HCT116 (cell line): ENCODE measurements around the gene COG5. TPM values are rescaled to one million over a fixed set of nuclear protein-coding genes. Genes with fewer than 3 reads are reported as not detected.

Experiments used
- ATAC-seq: fragments of 200-7000 bp; cut with Tn5 transposase; 2 replicates; pipeline ENCODE4 v1.9.1; 2020; ENCODE audit warnings: mild to moderate bottlenecking, moderate library complexity
- BruUV-seq: library from RNA; stranded (reverse); fragments of 400-500 nt; replicated peaks from 2 replicates; lab custom pipeline; 2021; lab: Mats Ljungman, UMichigan
- CTCF ChIA-PET: fragments of 300-600 bp; sonication (Branson Sonifier 250); formaldehyde crosslinking; loops from one replicate; lab custom pipeline; 2021; ENCODE audit warnings: antibody characterized with exemption; lab: Charles Lee
- POLR2A ChIA-PET: fragments of 300-600, 350-600 bp; sonication (Branson Sonifier 250); formaldehyde crosslinking; loops from one replicate; lab custom pipeline; 2021; ENCODE audit warnings: antibody characterized with exemption; lab: Charles Lee
- RAD21 ChIA-PET, 2 experiments: fragments of 300-600 bp; sonication (Branson Sonifier 250); formaldehyde crosslinking; loops; one replicate each; lab custom pipeline; 2023; ENCODE audit warnings: low total read pairs in 2 of 2; ENCODE audit not compliant: uncharacterized antibody in 2 of 2, unreplicated experiment in 2 of 2, low non-redundant PET in 1 of 2; lab: Charles Lee
- DNase-seq: peaks from one replicate; pipeline ENCODE4 v3.0.0-alpha.2; 2010; ENCODE audit warnings: low read depth, low spot score
- H2AFZ ChIP-seq: fragments of 200-600 bp; shearing (Covaris generic), sonication (generic); 2 replicates; pipeline ENCODE4 v1.6.1; 2017; ENCODE audit warnings: low read depth, mixed run types, mixed read lengths, antibody characterized with exemption, low read length; ENCODE audit not compliant: poor library complexity, severe bottlenecking
- H3K27ac ChIP-seq: 2 replicates; pipeline ENCODE4 v1.5.1; 2012; ENCODE audit warnings: low read depth, low read length
- H3K27me3 ChIP-seq: fragments of 200-600 bp; sonication (generic); 2 replicates; pipeline ENCODE4 v1.6.1; 2016; ENCODE audit warnings: mixed run types, low read length, mixed read lengths; ENCODE audit not compliant: insufficient read depth
- H3K36me3 ChIP-seq, 2 experiments: fragments of 200-500 bp in 1 of 2; fragments of 200-600 bp in 1 of 2; sonication (Bioruptor generic) in 1 of 2; sonication (generic) in 1 of 2; 2 replicates each; pipeline versions ENCODE4 v1.5.1 to v1.6.1; 2014 to 2016; ENCODE audit warnings: low read length in 2 of 2, inconsistent platforms in 1 of 2, mixed read lengths in 1 of 2, mixed run types in 1 of 2; ENCODE audit not compliant: insufficient read depth in 2 of 2, control insufficient read depth in 1 of 2
- H3K4me1 ChIP-seq, 2 experiments: fragments of 200-600 bp in 1 of 2; sonication (generic) in 1 of 2; 2 replicates each; pipeline versions ENCODE4 v1.5.1 to v1.6.1; 2012 to 2017; ENCODE audit warnings: low read length in 2 of 2, inconsistent platforms in 1 of 2, mild to moderate bottlenecking in 1 of 2, mixed read lengths in 1 of 2, mixed run types in 1 of 2, moderate library complexity in 1 of 2; ENCODE audit not compliant: insufficient read depth in 2 of 2, control insufficient read depth in 1 of 2
- H3K4me2 ChIP-seq: fragments of 200-600 bp; sonication (generic); 2 replicates; pipeline ENCODE4 v1.6.1; 2017; ENCODE audit warnings: mixed run types, low read length, mixed read lengths
- H3K4me3 ChIP-seq, 2 experiments: fragments of 200-600 bp in 1 of 2; sonication (generic) in 1 of 2; replicated peaks in 1 of 2; 2 replicates each; pipeline ENCODE4 v1.5.1; 2011 to 2016; ENCODE audit warnings: low read length in 2 of 2, control low read depth in 1 of 2, low read depth in 1 of 2, mild to moderate bottlenecking in 1 of 2, mixed read lengths in 1 of 2, mixed run types in 1 of 2
- H3K79me2 ChIP-seq: fragments of 200-600 bp; sonication (generic); 2 replicates; pipeline ENCODE4 v1.6.1; 2017; ENCODE audit warnings: mild to moderate bottlenecking, mixed run types, low read length, moderate library complexity, mixed read lengths; ENCODE audit not compliant: insufficient read depth
- H3K9ac ChIP-seq: fragments of 200-600 bp; sonication (generic); 2 replicates; pipeline ENCODE4 v1.6.1; 2016; ENCODE audit warnings: low read length, mixed read lengths
- H3K9me2 ChIP-seq: fragments of 200-600 bp; sonication (generic), shearing (Covaris generic); 2 replicates; pipeline ENCODE4 v1.6.1; 2017; ENCODE audit warnings: mixed run types, mild to moderate bottlenecking, moderate library complexity; ENCODE audit not compliant: insufficient read depth
- H3K9me3 ChIP-seq, 2 experiments: fragments of 200-500 bp in 1 of 2; fragments of 200-600 bp in 1 of 2; sonication (Bioruptor generic) in 1 of 2; sonication (generic) in 1 of 2; 2 replicates each; pipeline ENCODE4 v1.6.1; 2014 to 2017; ENCODE audit warnings: low read length in 2 of 2, mixed read lengths in 2 of 2, inconsistent platforms in 1 of 2, low read depth in 1 of 2, mild to moderate bottlenecking in 1 of 2, mixed run types in 1 of 2, moderate library complexity in 1 of 2; ENCODE audit not compliant: control insufficient read depth in 1 of 2, insufficient read depth in 1 of 2
- H4K20me1 ChIP-seq: fragments of 200-600 bp; sonication (generic), shearing (Covaris generic); 2 replicates; pipeline ENCODE4 v1.6.1; 2017; ENCODE audit warnings: mixed run types, mild to moderate bottlenecking, moderate library complexity; ENCODE audit not compliant: insufficient read depth
- CBX3 ChIP-seq: IDR thresholded peaks from 2 replicates; pipeline ENCODE4 v1.6.1; 2012; ENCODE audit warnings: low read depth
- CEBPB ChIP-seq: IDR thresholded peaks from 2 replicates; pipeline ENCODE4 v1.6.1; 2012; ENCODE audit warnings: low read depth
- EGR1 ChIP-seq: IDR thresholded peaks from 2 replicates; pipeline ENCODE4 v1.6.1; 2012; ENCODE audit warnings: low read depth
- POLR2A ChIP-seq: IDR thresholded peaks from 2 replicates; pipeline ENCODE4 v1.7.0; 2011; ENCODE audit warnings: borderline replicate concordance; ENCODE audit not compliant: insufficient read depth, insufficient read length; ENCODE audit errors: extremely low read depth
- POLR2AphosphoS5 ChIP-seq: IDR thresholded peaks from 2 replicates; pipeline ENCODE4 v1.6.1; 2011; ENCODE audit warnings: mild to moderate bottlenecking, low read depth, low read length, moderate library complexity
- intact Hi-C: fragments of 100-400 bp; cut with micrococcal nuclease; formaldehyde crosslinking; loops from 2 replicates; pipeline ENCODE4 v1.10.0; 2022
- total RNA-seq: library from RNA; stranded (reverse); gene quantifications from one replicate; pipeline ENCODE4 v1.2.1, GENCODE V29; 2021; ENCODE audit not compliant: unreplicated experiment
- TF ChIP-seq, protein P1 (sequence below): IDR thresholded peaks from 2 replicates; pipeline ENCODE4 v1.6.1; 2011; ENCODE audit warnings: mild to moderate bottlenecking, low read length, moderate library complexity; ENCODE audit not compliant: insufficient replicate concordance; ENCODE audit errors: extremely low read depth

COG5 gene
- total RNA-seq, 1 experiment from 2014 or later = 30.7 TPM

DNA sequence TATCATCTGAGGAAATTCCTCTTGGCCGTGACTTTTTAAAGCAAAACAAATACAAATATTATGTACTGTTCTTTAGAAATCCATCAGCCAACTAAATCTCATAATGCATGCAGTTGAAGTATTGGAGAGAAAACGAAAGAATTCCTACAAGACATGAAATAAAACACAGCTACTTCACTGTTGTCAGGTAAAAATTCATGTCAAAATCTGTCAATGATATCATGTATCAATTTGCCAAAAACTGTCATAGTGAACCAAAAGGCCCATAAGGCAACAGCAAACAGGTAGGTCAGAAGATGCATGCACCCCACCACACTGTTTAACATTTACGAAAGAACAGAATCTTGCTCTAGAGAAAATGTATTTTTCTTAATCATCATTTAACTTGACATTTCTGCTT lies 91.6 kb downstream of the COG5 start:
- no peaks in the 10 kb centered on the region for H3K79me2 ChIP-seq
- ATAC-seq (no peak), DNase-seq (no peak)
- H3K9me2 ChIP-seq = no peaks in the 10 kb centered on the region
- ChIA-PET RAD21 (no interaction called here), CTCF (interaction anchor here (2.7 kb wide), 1 partner anchor 9 kb away, joined by 9 read pairs; no protein-coding TSS in a partner anchor), POLR2A (interaction anchor here (1.0 kb wide), 1 partner anchor 9 kb away, joined by 3 read pairs; no protein-coding TSS in a partner anchor)
- no peak for TF ChIP-seq POLR2A
- no peaks in the 10 kb centered on the region for H3K27me3 ChIP-seq
- no peak overlapping the region for H3K9ac ChIP-seq
- H2AFZ ChIP-seq = no peak overlapping the region
- no peak overlapping the region for H3K27ac ChIP-seq
- H4K20me1 ChIP-seq = no peaks in the 10 kb centered on the region
- no TSS peak for BruUV-seq
- no peak overlapping the region for H3K4me2 ChIP-seq
- no peaks in the 10 kb centered on the region for H3K4me1 ChIP-seq
- no peaks in the 10 kb centered on the region for H3K9me3 ChIP-seq
- H3K36me3 ChIP-seq = no peaks in the 10 kb centered on the region
- intact Hi-C loops = no loop called here
- no peak overlapping the region for H3K4me3 ChIP-seq

DNA sequence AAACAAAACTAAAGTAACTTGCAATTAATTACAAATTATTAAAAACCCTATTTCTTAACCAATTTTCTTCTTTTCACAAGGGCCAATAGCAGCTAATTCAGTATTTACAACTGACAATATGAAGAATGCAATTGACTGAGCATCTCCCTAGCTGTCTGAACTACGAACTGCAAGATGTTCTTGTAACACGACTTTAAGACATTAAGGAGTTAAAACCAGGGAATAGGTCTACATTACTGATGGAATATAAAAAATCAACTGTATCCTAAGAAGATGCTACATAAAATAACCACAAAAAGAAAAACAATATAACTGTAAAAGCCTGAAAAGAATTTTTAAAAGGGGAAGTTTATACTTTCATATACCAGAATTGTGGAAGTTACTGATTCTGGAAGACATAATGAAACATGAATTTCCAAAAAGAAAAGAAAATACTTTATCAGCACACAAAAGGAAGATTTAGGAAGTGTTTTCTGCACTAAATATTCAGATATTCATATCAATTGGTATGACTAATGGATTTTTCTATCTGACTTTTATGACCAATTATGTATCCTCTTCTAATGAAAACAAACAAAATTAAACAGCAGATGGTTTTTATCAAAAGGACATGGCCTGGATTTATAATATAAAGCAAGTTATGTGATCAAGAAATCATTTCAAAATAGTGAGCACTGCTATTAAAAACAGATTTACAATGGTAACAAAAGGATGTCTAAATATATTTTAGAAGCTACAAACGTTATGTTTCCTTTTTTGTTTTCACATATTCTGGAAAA lies 92.2 kb downstream of the COG5 start:
- H3K27ac ChIP-seq = no peak overlapping the region
- no peaks in the 10 kb centered on the region for H3K79me2 ChIP-seq
- DNase-seq (no peak), ATAC-seq (no peak)
- no peaks in the 10 kb centered on the region for H3K9me3 ChIP-seq
- no TSS peak for BruUV-seq
- CTCF ChIA-PET = interaction anchor here (2.7 kb wide), 1 partner anchor 9 kb away, joined by 9 read pairs; no protein-coding TSS in a partner anchor
- no peaks in the 10 kb centered on the region for H3K4me1 ChIP-seq
- H3K27me3 ChIP-seq = no peaks in the 10 kb centered on the region
- H4K20me1 ChIP-seq = no peaks in the 10 kb centered on the region
- no peak overlapping the region for H3K4me3 ChIP-seq
- H2AFZ ChIP-seq = no peak overlapping the region
- H3K4me2 ChIP-seq = no peak overlapping the region
- TF ChIP-seq CEBPB = no peak
- no peak for TF ChIP-seq POLR2AphosphoS5
- TF ChIP-seq, protein P1, sequence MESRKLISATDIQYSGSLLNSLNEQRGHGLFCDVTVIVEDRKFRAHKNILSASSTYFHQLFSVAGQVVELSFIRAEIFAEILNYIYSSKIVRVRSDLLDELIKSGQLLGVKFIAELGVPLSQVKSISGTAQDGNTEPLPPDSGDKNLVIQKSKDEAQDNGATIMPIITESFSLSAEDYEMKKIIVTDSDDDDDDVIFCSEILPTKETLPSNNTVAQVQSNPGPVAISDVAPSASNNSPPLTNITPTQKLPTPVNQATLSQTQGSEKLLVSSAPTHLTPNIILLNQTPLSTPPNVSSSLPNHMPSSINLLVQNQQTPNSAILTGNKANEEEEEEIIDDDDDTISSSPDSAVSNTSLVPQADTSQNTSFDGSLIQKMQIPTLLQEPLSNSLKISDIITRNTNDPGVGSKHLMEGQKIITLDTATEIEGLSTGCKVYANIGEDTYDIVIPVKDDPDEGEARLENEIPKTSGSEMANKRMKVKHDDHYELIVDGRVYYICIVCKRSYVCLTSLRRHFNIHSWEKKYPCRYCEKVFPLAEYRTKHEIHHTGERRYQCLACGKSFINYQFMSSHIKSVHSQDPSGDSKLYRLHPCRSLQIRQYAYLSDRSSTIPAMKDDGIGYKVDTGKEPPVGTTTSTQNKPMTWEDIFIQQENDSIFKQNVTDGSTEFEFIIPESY = no peak
- no peak for TF ChIP-seq CBX3
- no peak for TF ChIP-seq POLR2A
- TF ChIP-seq EGR1 = no peak
- no peak overlapping the region for H3K9ac ChIP-seq
- no peaks in the 10 kb centered on the region for H3K9me2 ChIP-seq
- no peaks in the 10 kb centered on the region for H3K36me3 ChIP-seq
- intact Hi-C loops = no loop called here
- RAD21 ChIA-PET = no interaction called here
- POLR2A ChIA-PET = no interaction called here
